HL-60 (cell line): Measurements from ENCODE around the gene WWOX.

ENCODE experiments used
- DNase-seq, 2 experiments: peaks; one replicate each; pipeline ENCODE4 v3.0.0-alpha.2; 2010 to 2020; ENCODE audit warnings: low read depth in 1 of 2, low spot score in 1 of 2
- H3K27ac ChIP-seq: fragments of 250-450 bp; sonication (Bioruptor Pico); replicated peaks from 2 replicates; pipeline ENCODE4 v1.5.1; 2020; ENCODE audit warnings: mild to moderate bottlenecking, moderate library complexity
- H3K27me3 ChIP-seq: fragments of 250-450 bp; sonication (Bioruptor Pico); 2 replicates; pipeline ENCODE4 v1.5.1; 2021; ENCODE audit warnings: mild to moderate bottlenecking, moderate library complexity; ENCODE audit not compliant: insufficient read depth, poor library complexity, severe bottlenecking
- H3K4me3 ChIP-seq: replicated peaks from 2 replicates; pipeline ENCODE4 v1.5.1; 2011; ENCODE audit warnings: mild to moderate bottlenecking, control low read depth, low read length; ENCODE audit not compliant: insufficient read depth
- CTCF ChIP-seq: IDR thresholded peaks from one replicate; pipeline ENCODE4 v1.5.1; 2011; ENCODE audit warnings: low read length, control low read depth, inconsistent platforms; ENCODE audit not compliant: insufficient read depth
- GABPA ChIP-seq: IDR thresholded peaks from 2 replicates; pipeline ENCODE4 v1.6.1; 2012; ENCODE audit warnings: low read depth
- POLR2AphosphoS5 ChIP-seq: IDR thresholded peaks from 2 replicates; pipeline ENCODE4 v1.6.1; 2012; ENCODE audit warnings: low read depth
- SPI1 ChIP-seq: IDR thresholded peaks from 2 replicates; pipeline ENCODE4 v1.6.1; 2012; ENCODE audit warnings: low read depth, mild to moderate bottlenecking, borderline replicate concordance
- TF ChIP-seq, protein P1 (sequence below): IDR thresholded peaks from 2 replicates; pipeline ENCODE4 v1.6.1; 2012; ENCODE audit warnings: low read depth; ENCODE audit not compliant: insufficient replicate concordance

Gene WWOX

GRCh38 chr16:78748220-78748929 lies 648.9 kb downstream of the WWOX start:
- TF ChIP-seq SPI1 (no peak), CTCF (no peak), POLR2AphosphoS5 (no peak), GABPA (no peak)
- TF ChIP-seq, protein P1, sequence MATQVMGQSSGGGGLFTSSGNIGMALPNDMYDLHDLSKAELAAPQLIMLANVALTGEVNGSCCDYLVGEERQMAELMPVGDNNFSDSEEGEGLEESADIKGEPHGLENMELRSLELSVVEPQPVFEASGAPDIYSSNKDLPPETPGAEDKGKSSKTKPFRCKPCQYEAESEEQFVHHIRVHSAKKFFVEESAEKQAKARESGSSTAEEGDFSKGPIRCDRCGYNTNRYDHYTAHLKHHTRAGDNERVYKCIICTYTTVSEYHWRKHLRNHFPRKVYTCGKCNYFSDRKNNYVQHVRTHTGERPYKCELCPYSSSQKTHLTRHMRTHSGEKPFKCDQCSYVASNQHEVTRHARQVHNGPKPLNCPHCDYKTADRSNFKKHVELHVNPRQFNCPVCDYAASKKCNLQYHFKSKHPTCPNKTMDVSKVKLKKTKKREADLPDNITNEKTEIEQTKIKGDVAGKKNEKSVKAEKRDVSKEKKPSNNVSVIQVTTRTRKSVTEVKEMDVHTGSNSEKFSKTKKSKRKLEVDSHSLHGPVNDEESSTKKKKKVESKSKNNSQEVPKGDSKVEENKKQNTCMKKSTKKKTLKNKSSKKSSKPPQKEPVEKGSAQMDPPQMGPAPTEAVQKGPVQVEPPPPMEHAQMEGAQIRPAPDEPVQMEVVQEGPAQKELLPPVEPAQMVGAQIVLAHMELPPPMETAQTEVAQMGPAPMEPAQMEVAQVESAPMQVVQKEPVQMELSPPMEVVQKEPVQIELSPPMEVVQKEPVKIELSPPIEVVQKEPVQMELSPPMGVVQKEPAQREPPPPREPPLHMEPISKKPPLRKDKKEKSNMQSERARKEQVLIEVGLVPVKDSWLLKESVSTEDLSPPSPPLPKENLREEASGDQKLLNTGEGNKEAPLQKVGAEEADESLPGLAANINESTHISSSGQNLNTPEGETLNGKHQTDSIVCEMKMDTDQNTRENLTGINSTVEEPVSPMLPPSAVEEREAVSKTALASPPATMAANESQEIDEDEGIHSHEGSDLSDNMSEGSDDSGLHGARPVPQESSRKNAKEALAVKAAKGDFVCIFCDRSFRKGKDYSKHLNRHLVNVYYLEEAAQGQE, result no peak
- H3K27me3 ChIP-seq, result no peaks in the 10 kb centered on the region
- DNase-seq, result no peak
- no peak overlapping the region for H3K27ac ChIP-seq
- no peak overlapping the region for H3K4me3 ChIP-seq

- Histone ChIP-seq H3K27me3 (no peaks in the 10 kb centered on the region), H3K4me3 (no peak overlapping the region), H3K27ac (no peak overlapping the region)
- TF ChIP-seq SPI1 (no peak), POLR2AphosphoS5 (no peak), GABPA (no peak), CTCF (no peak)
- TF ChIP-seq, protein P1, result no peak
- no peak for DNase-seq
Measured at GRCh38 chr16:78749745-78750268, 650.4 kb downstream of the WWOX start.

GRCh38 chr16:78750611-78751010 lies 651.2 kb downstream of the WWOX start:
- no peak for TF ChIP-seq GABPA
- TF ChIP-seq, protein P1, result no peak
- no peak for TF ChIP-seq POLR2AphosphoS5
- no peak for TF ChIP-seq SPI1
- TF ChIP-seq CTCF, result no peak
- H3K27ac ChIP-seq, result no peak overlapping the region
- no peak for DNase-seq
- H3K27me3 ChIP-seq, result no peaks in the 10 kb centered on the region
- H3K4me3 ChIP-seq, result no peak overlapping the region
